IMR-90 (cell line): ENCODE data around the gene PDZD2. TPM values are rescaled to one million over a fixed set of nuclear protein-coding genes. Genes with fewer than 3 reads are reported as not detected.

Experiments
- ATAC-seq: fragments of 200-7000 bp; cut with Tn5 transposase; 2 replicates; pipeline ENCODE4 v1.9.1; 2020; ENCODE audit warnings: low read depth, mild to moderate bottlenecking, moderate library complexity
- BruUV-seq: library from RNA; stranded (reverse); fragments of 400-500 nt; replicated peaks from 2 replicates; lab custom pipeline; 2021; lab: Mats Ljungman, UMichigan
- CTCF ChIA-PET: fragments of 300-600 bp; formaldehyde crosslinking; extraction: SDS; loops from one replicate; lab custom pipeline; 2021; ENCODE audit warnings: antibody characterized with exemption; lab: Yijun Ruan, JAX
- POLR2A ChIA-PET: fragments of 300-600 bp; sonication (Branson Sonifier 250); formaldehyde crosslinking; loops from one replicate; lab custom pipeline; 2022; ENCODE audit warnings: antibody characterized with exemption; ENCODE audit not compliant: unreplicated experiment; lab: Charles Lee
- DNase-seq: peaks from one replicate; pipeline ENCODE4 v3.0.0; 2013
- H2AFZ ChIP-seq: replicated peaks from 2 replicates; pipeline ENCODE3; 2013; ENCODE audit warnings: low read length, mild to moderate bottlenecking; ENCODE audit not compliant: poor library complexity
- H2AK5ac ChIP-seq: 2 replicates; pipeline ENCODE4 v1.6.1; 2013; ENCODE audit warnings: low read depth, low read length, inconsistent platforms
- H2AK9ac ChIP-seq: replicated peaks from 2 replicates; pipeline ENCODE3; 2013; ENCODE audit warnings: mild to moderate bottlenecking, low read depth, low read length, moderate library complexity; ENCODE audit not compliant: poor library complexity
- H2BK120ac ChIP-seq: 2 replicates; pipeline ENCODE4 v1.6.1; 2013; ENCODE audit warnings: low read depth, low read length, inconsistent platforms
- H2BK15ac ChIP-seq: 3 replicates; pipeline ENCODE4 v1.6.1; 2013; ENCODE audit warnings: low read depth, low read length, inconsistent platforms
- H2BK20ac ChIP-seq: 2 replicates; pipeline ENCODE4 v1.6.1; 2013; ENCODE audit warnings: low read depth, mild to moderate bottlenecking, inconsistent platforms, low read length, moderate library complexity
- H2BK5ac ChIP-seq: 2 replicates; pipeline ENCODE4 v1.6.1; 2013; ENCODE audit warnings: mild to moderate bottlenecking, low read depth, low read length, inconsistent platforms; ENCODE audit not compliant: poor library complexity, severe bottlenecking
- H3K14ac ChIP-seq: replicated peaks from 2 replicates; pipeline ENCODE4 v1.6.1; 2013; ENCODE audit warnings: low read depth, low read length, inconsistent platforms
- H3K18ac ChIP-seq: 2 replicates; pipeline ENCODE4 v1.6.1; 2013; ENCODE audit warnings: low read depth, low read length, control low read depth
- H3K23ac ChIP-seq: 2 replicates; pipeline ENCODE4 v1.6.1; 2013; ENCODE audit warnings: low read depth, low read length, inconsistent platforms
- H3K27ac ChIP-seq: 2 replicates; pipeline ENCODE4 v1.5.1; 2013; ENCODE audit warnings: mild to moderate bottlenecking, control low read depth, low read length; ENCODE audit not compliant: insufficient read depth
- H3K27me3 ChIP-seq: 2 replicates; pipeline ENCODE4 v1.6.1; 2013; ENCODE audit warnings: low read length; ENCODE audit not compliant: control insufficient read depth, insufficient read depth
- H3K36me3 ChIP-seq: 2 replicates; pipeline ENCODE4 v1.6.1; 2013; ENCODE audit warnings: low read length, mixed read lengths; ENCODE audit not compliant: control insufficient read depth, insufficient read depth
- H3K4ac ChIP-seq: 2 replicates; pipeline ENCODE4 v1.6.1; 2013; ENCODE audit warnings: low read depth, low read length, inconsistent platforms
- H3K4me1 ChIP-seq: 2 replicates; pipeline ENCODE4 v1.6.1; 2013; ENCODE audit warnings: low read length, mixed read lengths; ENCODE audit not compliant: control insufficient read depth, insufficient read depth
- H3K4me2 ChIP-seq: 2 replicates; pipeline ENCODE4 v1.6.1; 2013; ENCODE audit warnings: low read depth, mild to moderate bottlenecking, control low read depth, low read length, moderate library complexity
- H3K4me3 ChIP-seq: 2 replicates; pipeline ENCODE4 v1.5.1; 2013; ENCODE audit warnings: low read depth, mild to moderate bottlenecking, control low read depth, low read length, moderate library complexity; ENCODE audit not compliant: insufficient read depth
- H3K56ac ChIP-seq: 2 replicates; pipeline ENCODE4 v1.6.1; 2013; ENCODE audit warnings: low read length, inconsistent platforms; ENCODE audit not compliant: insufficient read depth; ENCODE audit errors: extremely low read depth
- H3K79me1 ChIP-seq, 2 experiments: 2 replicates each; pipeline ENCODE4 v1.6.1; 2013; ENCODE audit warnings: low read length in 2 of 2, inconsistent platforms in 1 of 2, low read depth in 1 of 2
- H3K9ac ChIP-seq: 2 replicates; pipeline ENCODE4 v1.6.1; 2013; ENCODE audit warnings: low read depth, low read length, control low read depth
- H3K9me1 ChIP-seq: 2 replicates; pipeline ENCODE4 v1.6.1; 2013; ENCODE audit warnings: low read length, inconsistent platforms; ENCODE audit not compliant: insufficient read depth
- H3K9me3 ChIP-seq: 2 replicates; pipeline ENCODE4 v1.6.1; 2013; ENCODE audit warnings: low read length; ENCODE audit not compliant: control insufficient read depth, insufficient read depth
- H4K20me1 ChIP-seq: 2 replicates; pipeline ENCODE4 v1.6.1; 2013; ENCODE audit warnings: low read length, inconsistent platforms; ENCODE audit not compliant: insufficient read depth
- H4K5ac ChIP-seq: 2 replicates; pipeline ENCODE4 v1.6.1; 2013; ENCODE audit warnings: mild to moderate bottlenecking, low read depth, low read length, control low read depth
- H4K8ac ChIP-seq, 2 experiments: 2 replicates each; pipeline ENCODE4 v1.6.1; 2013; ENCODE audit warnings: low read depth in 2 of 2, low read length in 2 of 2, control low read depth in 1 of 2, inconsistent platforms in 1 of 2
- H4K91ac ChIP-seq: 2 replicates; pipeline ENCODE4 v1.6.1; 2013; ENCODE audit warnings: low read depth, low read length, inconsistent platforms; ENCODE audit not compliant: insufficient read depth
- CHD1 ChIP-seq: IDR thresholded peaks from 2 replicates; pipeline ENCODE4 v1.6.1; 2012; ENCODE audit warnings: low read depth, low read length, improper control_type of control experiment
- ELK1 ChIP-seq: fragments of 150-350 bp; IDR thresholded peaks from 2 replicates; pipeline ENCODE4 v1.6.1; 2016; ENCODE audit warnings: low read depth, mild to moderate bottlenecking, low read length, moderate library complexity, borderline replicate concordance
- FOS ChIP-seq: fragments of 150-350 bp; IDR thresholded peaks from 2 replicates; pipeline ENCODE4 v1.6.1; 2016; ENCODE audit warnings: low read depth, low read length
- NFE2L2 ChIP-seq: fragments of 150-350 bp; IDR thresholded peaks from 2 replicates; pipeline ENCODE4 v1.6.1; 2016; ENCODE audit warnings: low read depth, mild to moderate bottlenecking, low read length
- POLR2A ChIP-seq: IDR thresholded peaks from 2 replicates; pipeline ENCODE4 v1.6.1; 2012; ENCODE audit warnings: mild to moderate bottlenecking, low read depth, low read length
- SMC3 ChIP-seq: fragments of 150-350 bp; IDR thresholded peaks from 2 replicates; pipeline ENCODE4 v1.6.1; 2016; ENCODE audit warnings: low read depth, mild to moderate bottlenecking, antibody characterized with exemption, low read length, moderate library complexity
- WGBS, 2 experiments: methylation state at CpG; one replicate each; pipeline versions ENCODE4 v1.1.5 to v1.1.7; 2013; ENCODE audit warnings: missing lambda C conversion rate in 2 of 2; ENCODE audit not compliant: insufficient read length in 1 of 2; ENCODE audit errors: extremely low coverage in 2 of 2; 5-methylcytosine and 5-hydroxymethylcytosine counted together
- dilution Hi-C: fragments of 300-500 bp; cut with HindIII; formaldehyde crosslinking; loops from one replicate; pipeline ENCODE4 v1.14.3; 2018; ENCODE audit warnings: low sequenced_read_pairs; ENCODE audit not compliant: unreplicated experiment
- in situ Hi-C: fragments of 300-500 bp; cut with MboI; formaldehyde crosslinking; loops from 3 replicates; pipeline ENCODE4 v1.14.3; 2019; ENCODE audit warnings: low sequenced_read_pairs, inconsistent platforms, mixed read lengths
- intact Hi-C: fragments of 100-400 bp; cut with micrococcal nuclease; formaldehyde crosslinking; loops from 2 replicates; pipeline ENCODE4 v1.10.0; 2022
- polyA plus RNA-seq, 3 experiments: library from polyadenylated mRNA; depleted of rRNA; stranded (reverse); fragments of >200 nt; gene quantifications; 2 replicates each; pipeline ENCODE4 v1.2.3, GENCODE V29; 2012; ENCODE audit warnings: low replicate concordance in 1 of 3
- total RNA-seq: library from RNA; depleted of rRNA; stranded (reverse); fragments of >200 nt; gene quantifications from 2 replicates; pipeline ENCODE4 v1.2.3, GENCODE V29; 2012

Gene PDZD2
- total and polyA plus RNA-seq, 2 of the 4 experiments (the other 2 are of a cell fraction), result under 0.01 to 0.02 TPM

DNA sequence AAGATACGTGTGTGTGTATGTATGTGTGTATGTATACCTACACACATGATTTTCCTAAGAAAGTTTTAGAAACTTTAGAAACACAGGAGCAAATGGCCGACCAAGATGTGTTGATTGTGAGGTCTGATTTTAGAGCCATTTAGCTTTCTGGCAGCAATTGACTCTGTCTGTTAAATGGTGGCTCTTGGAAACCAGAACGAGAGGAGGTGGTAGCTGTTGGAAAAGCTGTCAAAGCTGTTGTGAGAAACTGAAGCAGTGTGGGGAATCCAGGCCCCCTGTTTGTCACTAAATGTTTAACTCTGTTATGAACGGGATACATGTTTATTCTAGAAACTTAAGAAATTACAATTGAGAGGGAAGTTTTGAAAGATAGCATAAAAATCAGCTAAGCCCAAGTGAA, 443.8 kb downstream of the PDZD2 start:
- POLR2A ChIA-PET, result no interaction called here
- no peak overlapping the region for H2AK9ac ChIP-seq
- no peak overlapping the region for H3K4ac ChIP-seq
- no peak overlapping the region for H3K18ac ChIP-seq
- no peak for TF ChIP-seq FOS
- TF ChIP-seq POLR2A, result no peak
- no peak for TF ChIP-seq SMC3
- no peak for TF ChIP-seq CHD1
- no peak for TF ChIP-seq NFE2L2
- TF ChIP-seq ELK1, result no peak
- dilution Hi-C loops, result no loop called here
- ATAC-seq, result no peak
- CTCF ChIA-PET, result no interaction called here
- no peak overlapping the region for H2BK20ac ChIP-seq
- H3K14ac ChIP-seq, result no peak overlapping the region
- WGBS, 2 experiments, result 0% methylated on average over 1 of the region's 4 CpGs; no CpG with 5 or more reads in 1 of the 2 experiments
- no peaks in the 10 kb centered on the region for H3K36me3 ChIP-seq
- H3K79me1 ChIP-seq, result no peaks in the 10 kb centered on the region
- H2AK5ac ChIP-seq, result no peak overlapping the region
- no peaks in the 10 kb centered on the region for H3K9me3 ChIP-seq
- in situ Hi-C loops, result no loop called here
- no peak overlapping the region for H3K9ac ChIP-seq
- no peaks in the 10 kb centered on the region for H3K4me1 ChIP-seq
- H2BK5ac ChIP-seq, result no peak overlapping the region
- no peaks in the 10 kb centered on the region for H3K9me1 ChIP-seq
- no peak overlapping the region for H2BK15ac ChIP-seq
- H3K4me3 ChIP-seq, result no peak overlapping the region
- H3K23ac ChIP-seq, result no peak overlapping the region
- no TSS peak for BruUV-seq
- no peak for DNase-seq
- H3K4me2 ChIP-seq, result no peak overlapping the region
- no peak overlapping the region for H4K91ac ChIP-seq
- intact Hi-C loops, result no loop called here
- H3K27ac ChIP-seq, result no peak overlapping the region
- no peak overlapping the region for H3K56ac ChIP-seq
- H2AFZ ChIP-seq, result no peak overlapping the region
- no peaks in the 10 kb centered on the region for H4K20me1 ChIP-seq
- H4K5ac ChIP-seq, result no peak overlapping the region
- no peak overlapping the region for H4K8ac ChIP-seq
- H2BK120ac ChIP-seq, result no peak overlapping the region
- H3K27me3 ChIP-seq, result peaks cover 2% of the 10 kb centered on the region; the same call in 1 of the 2 replicates
